Endodermal cell (in vitro differentiated cells): ENCODE measurements around the gene ARL8B. TPM values are rescaled to one million over a fixed set of nuclear protein-coding genes. Genes with fewer than 3 reads are reported as not detected.

Source experiments
- DNase-seq: peaks from one replicate; pipeline ENCODE4 v3.0.0-alpha.2; 2017
- H3K27ac ChIP-seq: 2 replicates; pipeline ENCODE4 v1.5.1; 2013; ENCODE audit warnings: mild to moderate bottlenecking, low read depth, low read length, moderate library complexity
- H3K27me3 ChIP-seq: 2 replicates; pipeline ENCODE4 v1.6.1; 2013; ENCODE audit warnings: mild to moderate bottlenecking, low read length, moderate library complexity; ENCODE audit not compliant: insufficient read depth, control insufficient read depth, poor library complexity, severe bottlenecking
- H3K36me3 ChIP-seq: 2 replicates; pipeline ENCODE4 v1.7.0; 2013; ENCODE audit warnings: mild to moderate bottlenecking, low read length, moderate library complexity; ENCODE audit not compliant: control insufficient read depth, insufficient read depth
- H3K4me1 ChIP-seq: one replicate; pipeline ENCODE4 v1.7.0; 2013; ENCODE audit warnings: low read length; ENCODE audit not compliant: control insufficient read depth, insufficient read depth
- H3K4me3 ChIP-seq: 2 replicates; pipeline ENCODE4 v1.5.1; 2013; ENCODE audit warnings: mild to moderate bottlenecking, low read length, moderate library complexity
- H3K9ac ChIP-seq: 2 replicates; pipeline ENCODE4 v1.6.1; 2013; ENCODE audit warnings: mild to moderate bottlenecking, low read length, moderate library complexity; ENCODE audit not compliant: poor library complexity, severe bottlenecking; ENCODE audit errors: extremely low read depth
- H3K9me3 ChIP-seq: 2 replicates; pipeline ENCODE4 v1.6.1; 2013; ENCODE audit warnings: mild to moderate bottlenecking, low read length, moderate library complexity; ENCODE audit not compliant: control insufficient read depth
- H3K27ac Mint-ChIP-seq: 2 replicates; pipeline ENCODE4 v1.8.0; 2020; ENCODE audit warnings: mixed read lengths
- H3K27me3 Mint-ChIP-seq: 2 replicates; pipeline ENCODE4 v1.8.0; 2021; ENCODE audit warnings: mild to moderate bottlenecking, mixed read lengths; ENCODE audit not compliant: insufficient read depth
- H3K36me3 Mint-ChIP-seq: 2 replicates; pipeline ENCODE4 v1.8.0; 2020; ENCODE audit warnings: low read depth, mixed read lengths
- H3K4me1 Mint-ChIP-seq: 2 replicates; pipeline ENCODE4 v1.8.0; 2020; ENCODE audit warnings: mixed read lengths
- H3K4me3 Mint-ChIP-seq: 2 replicates; pipeline ENCODE4 v1.8.0; 2020; ENCODE audit warnings: mild to moderate bottlenecking, moderate library complexity, mixed read lengths
- H3K9me3 Mint-ChIP-seq: 2 replicates; pipeline ENCODE4 v1.8.0; 2020; ENCODE audit warnings: mild to moderate bottlenecking, mixed read lengths
- CTCF ChIP-seq: fragments of 200-600 bp; sonication (generic); conservative IDR thresholded peaks from 2 replicates; pipeline ENCODE4 v1.5.0; 2021; ENCODE audit warnings: antibody characterized with exemption, mild to moderate bottlenecking
- WGBS, 2 experiments: methylation state at CpG; one replicate each; pipeline versions ENCODE4 v1.1.5 to v1.1.7; 2013; ENCODE audit warnings: missing lambda C conversion rate in 2 of 2, mixed read lengths in 1 of 2; ENCODE audit not compliant: insufficient coverage in 1 of 2, insufficient read length in 1 of 2; 5-methylcytosine and 5-hydroxymethylcytosine counted together
- total RNA-seq, 2 donors: library from RNA; stranded (reverse); fragmentation: NEBNext Ultra II Directional in 1 of 2; extraction: Animal tissue kit (Norgen Biotek cat#: 25700) in 1 of 2; gene quantifications; 2 replicates in 1 of 2; 3 replicates in 1 of 2; pipeline ENCODE4 v1.2.1, GENCODE V29; 2021

ARL8B gene
- total RNA-seq, 2 donors from 2014 or later = 31.2 to 37.3 TPM

GRCh38 chr3:5168110-5168509 is 46.0 kb downstream of the ARL8B start:
- Mint-ChIP-seq H3K27me3 (no peaks in the 10 kb centered on the region), H3K36me3 (peaks cover 13% of the 10 kb centered on the region), H3K4me3 (no peak overlapping the region), H3K27ac (no peak overlapping the region), H3K4me1 (peaks cover 11% of the 10 kb centered on the region), H3K9me3 (no peaks in the 10 kb centered on the region)
- no peaks in the 10 kb centered on the region for H3K9me3 ChIP-seq
- H3K9ac ChIP-seq = no peak overlapping the region
- H3K4me1 ChIP-seq = no peaks in the 10 kb centered on the region
- H3K36me3 ChIP-seq = peaks cover 16% of the 10 kb centered on the region
- no peak for TF ChIP-seq CTCF
- no peak overlapping the region for H3K27ac ChIP-seq
- no peak overlapping the region for H3K4me3 ChIP-seq
- WGBS, 2 experiments = 91 to 100% methylated on average over 4 of the region's 4 CpGs
- no peaks in the 10 kb centered on the region for H3K27me3 ChIP-seq
- DNase-seq = no peak

GRCh38 chr3:5169807-5170206 is 47.7 kb downstream of the ARL8B start:
- no peak for DNase-seq
- Histone ChIP-seq H3K4me1 (no peaks in the 10 kb centered on the region), H3K9ac (no peak overlapping the region), H3K27ac (no peak overlapping the region), H3K36me3 (peaks cover 28% of the 10 kb centered on the region), H3K4me3 (no peak overlapping the region), H3K27me3 (no peaks in the 10 kb centered on the region), H3K9me3 (no peaks in the 10 kb centered on the region)
- Mint-ChIP-seq H3K4me3 (no peak overlapping the region), H3K4me1 (peaks cover 8% of the 10 kb centered on the region), H3K36me3 (peaks cover 23% of the 10 kb centered on the region), H3K27me3 (no peaks in the 10 kb centered on the region), H3K27ac (no peak overlapping the region), H3K9me3 (no peaks in the 10 kb centered on the region)
- TF ChIP-seq CTCF = no peak
- WGBS, 2 experiments = 96% methylated on average over 2 of the region's 2 CpGs; no CpG with 5 or more reads in 1 of the 2 experiments

- H3K4me3 Mint-ChIP-seq = no peak overlapping the region
Observed at GRCh38 chr3:5170975-5171374, 48.9 kb downstream of the ARL8B start.

More at GRCh38 chr3:5170975-5171374, 48.9 kb downstream of the ARL8B start:
- 87 to 99% methylated on average over 3 to 5 of the region's 5 CpGs for WGBS, 2 experiments
- H3K27me3 ChIP-seq = no peaks in the 10 kb centered on the region
- H3K4me1 ChIP-seq = no peaks in the 10 kb centered on the region
- no peaks in the 10 kb centered on the region for H3K4me1 Mint-ChIP-seq
- H3K27me3 Mint-ChIP-seq = no peaks in the 10 kb centered on the region
- DNase-seq = no peak
- H3K36me3 ChIP-seq = peaks cover 40% of the 10 kb centered on the region
- peaks cover 34% of the 10 kb centered on the region for H3K36me3 Mint-ChIP-seq
- no peak overlapping the region for H3K27ac ChIP-seq
- no peak overlapping the region for H3K4me3 ChIP-seq
- H3K9ac ChIP-seq = no peak overlapping the region
- no peak for TF ChIP-seq CTCF
- H3K9me3 ChIP-seq = no peaks in the 10 kb centered on the region
- H3K9me3 Mint-ChIP-seq = no peaks in the 10 kb centered on the region
- H3K27ac Mint-ChIP-seq = no peak overlapping the region
